A549 treated with AZD9567 at 1 μM for 4 hours (cell line): ENCODE measurements around the gene VSTM4. TPM values are rescaled to one million over a fixed set of nuclear protein-coding genes. Genes with fewer than 3 reads are reported as not detected.

ENCODE experiments used
- total RNA-seq: library from RNA; stranded (reverse); fragments of 200-300 nt; extraction: Qiagen RNA extraction; gene quantifications from 5 replicates; pipeline ENCODE4 v1.2.3, GENCODE V29; 2022; ENCODE audit not compliant: insufficient read depth

The VSTM4 gene
- 0.22 to 0.34 TPM (median 0.28 TPM) in 4 of 5 replicates, not detected in the other for total RNA-seq

GRCh38 chr10:49115015-49115795, at the start of gene VSTM4:
Gene VSTM4, minus strand, starts transcription at chr10:49115522. Its CDS starts 37 bp downstream, at chr10:49115485.

DNA sequence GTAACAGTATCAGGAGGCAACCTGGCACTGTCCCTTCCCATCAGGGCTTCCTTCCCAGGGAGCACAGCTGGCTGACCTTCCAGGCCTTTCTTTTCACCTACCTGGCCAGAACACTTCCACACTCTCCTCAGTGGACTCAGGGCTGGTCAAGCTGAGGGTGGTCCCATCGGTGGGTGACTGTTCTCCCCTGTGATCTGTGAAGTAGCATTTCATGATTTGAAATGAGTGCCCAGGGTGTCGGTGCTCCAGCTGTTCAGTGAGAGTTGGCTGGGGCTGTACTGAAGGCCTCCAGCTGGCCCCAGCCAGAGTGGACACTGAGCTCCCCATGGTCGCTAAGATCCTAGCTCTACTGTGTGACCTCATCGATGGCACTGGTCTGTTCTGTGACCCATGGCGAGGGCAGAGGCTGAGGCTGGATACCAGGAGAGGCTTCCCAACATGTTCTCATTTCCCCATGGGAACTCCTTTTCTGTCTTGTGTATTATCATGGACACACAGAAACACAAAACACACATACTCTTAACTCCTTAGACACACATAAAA, 18.5 kb upstream of the VSTM4 start, which contains the start of gene FAM170B:
TSS of gene FAM170B (minus strand) at position 316 of the 543 bp plus-strand sequence. CDS start at position 213, 103 bp downstream.

Other genes starting within 250 kb of the VSTM4 start
- not detected in 5 replicates for gene LRRC18, start 175.7 kb downstream of the VSTM4 start, total RNA-seq
- not detected in 5 replicates for gene FAM170B, start 18.5 kb upstream of the VSTM4 start, total RNA-seq
- gene TMEM273, start 72.9 kb upstream of the VSTM4 start, total RNA-seq = not detected in 5 replicates
- not detected in 5 replicates for gene C10orf71, start 183.6 kb upstream of the VSTM4 start, total RNA-seq